H9 (cell line): Measurements from ENCODE around the gene FHIP1B. TPM values are rescaled to one million over a fixed set of nuclear protein-coding genes. Genes with fewer than 3 reads are reported as not detected.

Experiments used
- DNase-seq: peaks from one replicate; pipeline ENCODE4 v3.0.0-alpha.2; 2017
- H2AFZ ChIP-seq: one replicate; pipeline ENCODE4 v1.6.1; 2013; ENCODE audit warnings: mild to moderate bottlenecking, low read length, control low read depth, moderate library complexity
- H2AK5ac ChIP-seq: 2 replicates; pipeline ENCODE4 v1.6.1; 2013; ENCODE audit warnings: low read length, control low read depth, mixed read lengths; ENCODE audit not compliant: insufficient read length
- H2BK120ac ChIP-seq: one replicate; pipeline ENCODE4 v1.6.1; 2013; ENCODE audit warnings: low read depth, mild to moderate bottlenecking, low read length, control low read depth, inconsistent platforms; ENCODE audit not compliant: poor library complexity, severe bottlenecking
- H2BK12ac ChIP-seq: 2 replicates; pipeline ENCODE4 v1.6.1; 2013; ENCODE audit warnings: low read length, control low read depth, mixed read lengths, low read depth; ENCODE audit not compliant: insufficient read length
- H2BK15ac ChIP-seq: 2 replicates; pipeline ENCODE4 v1.6.1; 2013; ENCODE audit warnings: low read depth, low read length, control low read depth
- H2BK20ac ChIP-seq: one replicate; pipeline ENCODE4 v1.6.1; 2013; ENCODE audit warnings: low read depth, mild to moderate bottlenecking, low read length, control low read depth, inconsistent platforms; ENCODE audit not compliant: poor library complexity, severe bottlenecking
- H2BK5ac ChIP-seq: 2 replicates; pipeline ENCODE4 v1.6.1; 2013; ENCODE audit warnings: low read length, control low read depth, mixed read lengths; ENCODE audit not compliant: insufficient read length
- H3K14ac ChIP-seq: 2 replicates; pipeline ENCODE4 v1.6.1; 2013; ENCODE audit warnings: low read length, control low read depth; ENCODE audit not compliant: insufficient read depth
- H3K18ac ChIP-seq: 2 replicates; pipeline ENCODE4 v1.6.1; 2013; ENCODE audit warnings: low read depth, mild to moderate bottlenecking, mixed read lengths, low read length, control low read depth; ENCODE audit not compliant: insufficient read length
- H3K23ac ChIP-seq: 2 replicates; pipeline ENCODE4 v1.6.1; 2013; ENCODE audit warnings: low read length, control low read depth, mixed read lengths, low read depth; ENCODE audit not compliant: insufficient read length
- H3K23me2 ChIP-seq: 2 replicates; pipeline ENCODE4 v1.6.1; 2013; ENCODE audit warnings: low read depth, mild to moderate bottlenecking, mixed read lengths, low read length, control low read depth; ENCODE audit not compliant: insufficient read length, poor library complexity, severe bottlenecking
- H3K27ac ChIP-seq: 2 replicates; pipeline ENCODE4 v1.5.1; 2013; ENCODE audit warnings: low read length, control low read depth, mixed read lengths, low read depth; ENCODE audit not compliant: insufficient read length
- H3K27me3 ChIP-seq: 2 replicates; pipeline ENCODE4 v1.6.1; 2013; ENCODE audit warnings: low read length, control low read depth, inconsistent platforms; ENCODE audit not compliant: insufficient read depth
- H3K4ac ChIP-seq: 2 replicates; pipeline ENCODE4 v1.6.1; 2013; ENCODE audit warnings: low read depth, mild to moderate bottlenecking, control low read depth, inconsistent platforms, low read length, moderate library complexity
- H3K4me1 ChIP-seq: 2 replicates; pipeline ENCODE4 v1.6.1; 2013; ENCODE audit warnings: low read length, control low read depth, inconsistent platforms; ENCODE audit not compliant: insufficient read depth
- H3K4me2 ChIP-seq: 2 replicates; pipeline ENCODE4 v1.6.1; 2013; ENCODE audit warnings: low read length, control low read depth, mixed read lengths; ENCODE audit not compliant: insufficient read length, insufficient read depth
- H3K56ac ChIP-seq: 2 replicates; pipeline ENCODE4 v1.6.1; 2013; ENCODE audit warnings: low read depth, mild to moderate bottlenecking, mixed read lengths, low read length, control low read depth; ENCODE audit not compliant: insufficient read length
- H3K79me1 ChIP-seq: 2 replicates; pipeline ENCODE4 v1.6.1; 2013; ENCODE audit warnings: low read depth, mild to moderate bottlenecking, moderate library complexity, low read length, control low read depth, inconsistent platforms; ENCODE audit not compliant: insufficient read depth, poor library complexity, severe bottlenecking
- H3K79me2 ChIP-seq: 2 replicates; pipeline ENCODE4 v1.6.1; 2013; ENCODE audit warnings: low read length, control low read depth, inconsistent platforms; ENCODE audit not compliant: insufficient read depth
- H3K9ac ChIP-seq: 2 replicates; pipeline ENCODE4 v1.6.1; 2013; ENCODE audit warnings: low read length, control low read depth, mixed read lengths; ENCODE audit not compliant: insufficient read length; ENCODE audit errors: extremely low read depth
- H3K9me3 ChIP-seq: one replicate; pipeline ENCODE4 v1.6.1; 2013; ENCODE audit warnings: low read depth, low read length, inconsistent platforms; ENCODE audit not compliant: control insufficient read depth
- H3T11ph ChIP-seq: one replicate; pipeline ENCODE4 v1.6.1; 2013; ENCODE audit warnings: mild to moderate bottlenecking, low read length, control low read depth, inconsistent platforms
- H4K20me1 ChIP-seq: one replicate; pipeline ENCODE4 v1.6.1; 2013; ENCODE audit not compliant: control insufficient read depth, insufficient read length, insufficient read depth
- H4K5ac ChIP-seq: 2 replicates; pipeline ENCODE4 v1.6.1; 2013; ENCODE audit warnings: low read depth, mild to moderate bottlenecking, mixed read lengths, low read length, control low read depth; ENCODE audit not compliant: insufficient read length
- H4K8ac ChIP-seq: replicated peaks from 2 replicates; pipeline ENCODE4 v1.6.1; 2013; ENCODE audit warnings: low read length, control low read depth, mixed read lengths, low read depth; ENCODE audit not compliant: insufficient read length
- H4K91ac ChIP-seq: 2 replicates; pipeline ENCODE4 v1.6.1; 2013; ENCODE audit warnings: low read depth, mild to moderate bottlenecking, moderate library complexity, mixed read lengths, low read length, control low read depth; ENCODE audit not compliant: insufficient read length
- H3K27ac Mint-ChIP-seq, 3 experiments: 2 replicates in 2 of 3; 3 replicates in 1 of 3; pipeline ENCODE4 v1.8.0; 2020 to 2021; ENCODE audit warnings: mixed read lengths in 3 of 3, mild to moderate bottlenecking in 1 of 3, moderate library complexity in 1 of 3
- H3K27me3 Mint-ChIP-seq: 2 replicates; pipeline ENCODE4 v1.8.0; 2021; ENCODE audit warnings: low read depth, mild to moderate bottlenecking, moderate library complexity, mixed read lengths
- H3K36me3 Mint-ChIP-seq, 3 experiments: 2 replicates in 2 of 3; 3 replicates in 1 of 3; pipeline ENCODE4 v1.8.0; 2020 to 2021; ENCODE audit warnings: low read depth in 3 of 3, mixed read lengths in 3 of 3; ENCODE audit not compliant: insufficient read depth in 1 of 3
- H3K4me1 Mint-ChIP-seq, 2 experiments: 2 replicates each; pipeline ENCODE4 v1.8.0; 2020; ENCODE audit warnings: mixed read lengths in 2 of 2
- H3K4me3 Mint-ChIP-seq, 2 experiments: 2 replicates in 1 of 2; 3 replicates in 1 of 2; pipeline ENCODE4 v1.8.0; 2020 to 2021; ENCODE audit warnings: mild to moderate bottlenecking in 2 of 2, mixed read lengths in 2 of 2, moderate library complexity in 1 of 2
- H3K9me3 Mint-ChIP-seq, 2 experiments: 2 replicates in 1 of 2; 3 replicates in 1 of 2; pipeline ENCODE4 v1.8.0; 2020; ENCODE audit warnings: mild to moderate bottlenecking in 2 of 2, mixed read lengths in 2 of 2, moderate library complexity in 1 of 2
- WGBS: extraction: QIAGEN DNeasy Blood & Tissue Kit; methylation state at CpG from one replicate; pipeline ENCODE4 v1.1.7; 2013; ENCODE audit warnings: missing lambda C conversion rate, low lambda C conversion rate, mixed read lengths; ENCODE audit not compliant: insufficient read length; ENCODE audit errors: extremely low coverage; 5-methylcytosine and 5-hydroxymethylcytosine counted together
- total RNA-seq: library from RNA; stranded (reverse); gene quantifications from 2 replicates; pipeline ENCODE4 v1.2.1, GENCODE V29; 2021
- TF ChIP-seq, protein P1 (sequence below): fragments of 200-600 bp; sonication (generic); conservative IDR thresholded peaks from 3 replicates; pipeline ENCODE4 v1.8.0; 2021; ENCODE audit warnings: antibody characterized with exemption, mild to moderate bottlenecking

FHIP1B gene
- total RNA-seq, 1 experiment from 2014 or later = 28.5 TPM

DNA sequence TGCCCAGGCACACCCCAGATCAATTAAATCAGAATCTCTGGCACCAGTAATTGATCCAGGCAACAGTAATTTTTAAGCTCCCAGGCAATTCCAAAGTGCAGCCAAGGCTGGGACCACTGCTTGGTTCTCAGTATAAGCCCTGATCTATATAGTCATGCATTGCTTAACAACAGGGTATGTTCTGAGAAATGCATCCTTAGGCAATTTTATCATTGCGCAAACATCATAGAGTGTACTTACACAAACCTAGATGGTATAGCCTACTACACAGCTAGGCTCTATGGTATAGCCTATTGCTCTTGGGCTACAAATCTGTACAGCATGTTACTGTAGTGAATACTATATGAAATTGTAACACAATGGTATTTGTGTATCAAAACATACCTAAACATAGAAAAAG, 29.7 kb downstream of the FHIP1B start:
- Histone ChIP-seq H2BK12ac (no peak overlapping the region), H3K23ac (no peak overlapping the region), H3K4me2 (no peak overlapping the region), H3K27me3 (no peaks in the 10 kb centered on the region), H3K4ac (no peak overlapping the region), H2BK20ac (no peak overlapping the region), H4K8ac (no peak overlapping the region), H3K18ac (no peak overlapping the region), H4K91ac (no peak overlapping the region), H3K27ac (no peak overlapping the region), H2BK5ac (no peak overlapping the region), H4K5ac (no peak overlapping the region), H3K14ac (no peak overlapping the region), H2BK120ac (no peak overlapping the region), H3T11ph (no peak overlapping the region), H3K4me1 (peaks cover 3% of the 10 kb centered on the region; the same call in 1 of the 2 replicates), H4K20me1 (no peaks in the 10 kb centered on the region), H2AK5ac (no peak overlapping the region), H2BK15ac (no peak overlapping the region), H3K79me2 (no peaks in the 10 kb centered on the region), H3K23me2 (no peaks in the 10 kb centered on the region), H3K56ac (no peak overlapping the region), H3K9me3 (no peaks in the 10 kb centered on the region), H3K9ac (no peak overlapping the region), H2AFZ (no peak overlapping the region), H3K79me1 (no peaks in the 10 kb centered on the region)
- Mint-ChIP-seq H3K9me3 (no peaks in the 10 kb centered on the region), H3K27me3 (no peaks in the 10 kb centered on the region), H3K4me1 (peaks cover 8% of the 10 kb centered on the region in 2 experiments), H3K36me3 (peaks cover 5 to 18% (median 12%) of the 10 kb centered on the region in 3 experiments; a peak in 4 of 7 replicates), H3K27ac (no peak overlapping the region), H3K4me3 (no peak overlapping the region)
- WGBS = no CpG with 5 or more reads among the region's 1 CpG
- DNase-seq = no peak
- TF ChIP-seq, protein P1, sequence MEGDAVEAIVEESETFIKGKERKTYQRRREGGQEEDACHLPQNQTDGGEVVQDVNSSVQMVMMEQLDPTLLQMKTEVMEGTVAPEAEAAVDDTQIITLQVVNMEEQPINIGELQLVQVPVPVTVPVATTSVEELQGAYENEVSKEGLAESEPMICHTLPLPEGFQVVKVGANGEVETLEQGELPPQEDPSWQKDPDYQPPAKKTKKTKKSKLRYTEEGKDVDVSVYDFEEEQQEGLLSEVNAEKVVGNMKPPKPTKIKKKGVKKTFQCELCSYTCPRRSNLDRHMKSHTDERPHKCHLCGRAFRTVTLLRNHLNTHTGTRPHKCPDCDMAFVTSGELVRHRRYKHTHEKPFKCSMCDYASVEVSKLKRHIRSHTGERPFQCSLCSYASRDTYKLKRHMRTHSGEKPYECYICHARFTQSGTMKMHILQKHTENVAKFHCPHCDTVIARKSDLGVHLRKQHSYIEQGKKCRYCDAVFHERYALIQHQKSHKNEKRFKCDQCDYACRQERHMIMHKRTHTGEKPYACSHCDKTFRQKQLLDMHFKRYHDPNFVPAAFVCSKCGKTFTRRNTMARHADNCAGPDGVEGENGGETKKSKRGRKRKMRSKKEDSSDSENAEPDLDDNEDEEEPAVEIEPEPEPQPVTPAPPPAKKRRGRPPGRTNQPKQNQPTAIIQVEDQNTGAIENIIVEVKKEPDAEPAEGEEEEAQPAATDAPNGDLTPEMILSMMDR = no peak
